Esophagus squamous epithelium (tissue), 5 donors: Measurements from ENCODE around the gene CEP112. TPM values are rescaled to one million over a fixed set of nuclear protein-coding genes. Genes with fewer than 3 reads are reported as not detected.

Source experiments
- DNase-seq: peaks from one replicate; lab custom pipeline; 2025; lab: John Stamatoyannopoulos, UW
- H3K27ac ChIP-seq, 4 donors: fragments of 200-600 bp; sonication (generic); one replicate each; pipeline ENCODE4 v1.5.1; 2016 to 2019; ENCODE audit warnings: mild to moderate bottlenecking in 1 of 4
- H3K27me3 ChIP-seq, 4 donors: fragments of 200-600 bp; sonication (generic); 1 replicate in 3 of 4; 2 replicates in 1 of 4; pipeline versions ENCODE4 v1.5.1 to v1.6.0; 2017 to 2021; ENCODE audit warnings: antibody characterized with exemption in 1 of 4
- H3K36me3 ChIP-seq, 3 donors: fragments of 200-600 bp; sonication (generic); one replicate each; pipeline ENCODE4 v1.5.1; 2016 to 2019
- H3K4me1 ChIP-seq, 3 donors: fragments of 200-600 bp; sonication (generic); one replicate each; pipeline ENCODE4 v1.5.1; 2017 to 2019
- H3K4me3 ChIP-seq, 4 donors: fragments of 200-600 bp; sonication (generic); 1 replicate in 3 of 4; 2 replicates in 1 of 4; pipeline ENCODE4 v1.5.1; 2016 to 2019; ENCODE audit warnings: mild to moderate bottlenecking in 2 of 4, moderate library complexity in 1 of 4
- H3K9me3 ChIP-seq, 3 donors: fragments of 200-600 bp; sonication (generic); one replicate each; pipeline ENCODE4 v1.5.1; 2016 to 2019
- CTCF ChIP-seq, 6 experiments: fragments of 450-650 bp in 4 of 6; fragments of 200-600 bp in 2 of 6; sonication (generic) in 2 of 6; IDR thresholded peaks; one replicate each; pipeline ENCODE4 v1.5.1; 2016 to 2019; ENCODE audit warnings: antibody characterized with exemption in 6 of 6, mild to moderate bottlenecking in 4 of 6, moderate library complexity in 4 of 6
- POLR2A ChIP-seq, 4 donors: fragments of 450-650 bp; IDR thresholded peaks; one replicate each; pipeline ENCODE4 v1.6.1; 2017; ENCODE audit warnings: antibody characterized with exemption in 4 of 4, mild to moderate bottlenecking in 4 of 4, moderate library complexity in 3 of 4
- WGBS, 2 donors: methylation state at CpG; one replicate each; pipeline ENCODE4 v1.1.5; 2018; 5-methylcytosine and 5-hydroxymethylcytosine counted together
- intact Hi-C: fragments of 100-400 bp; cut with DNase I; formaldehyde crosslinking; loops from one replicate; pipeline ENCODE4 v1.15.0; 2022
- total RNA-seq, 4 donors: library from RNA; depleted of rRNA; stranded (reverse); fragments of >200 nt; gene quantifications; one replicate each; pipeline ENCODE4 v1.1.0, GENCODE V29; 2016
- donor health status: DM: yes; HTN: yes; CAD: no.

CEP112 gene
- total RNA-seq, 4 donors from 2014 or later, result 2.5 to 10.9 (median 6.4) TPM

DNA sequence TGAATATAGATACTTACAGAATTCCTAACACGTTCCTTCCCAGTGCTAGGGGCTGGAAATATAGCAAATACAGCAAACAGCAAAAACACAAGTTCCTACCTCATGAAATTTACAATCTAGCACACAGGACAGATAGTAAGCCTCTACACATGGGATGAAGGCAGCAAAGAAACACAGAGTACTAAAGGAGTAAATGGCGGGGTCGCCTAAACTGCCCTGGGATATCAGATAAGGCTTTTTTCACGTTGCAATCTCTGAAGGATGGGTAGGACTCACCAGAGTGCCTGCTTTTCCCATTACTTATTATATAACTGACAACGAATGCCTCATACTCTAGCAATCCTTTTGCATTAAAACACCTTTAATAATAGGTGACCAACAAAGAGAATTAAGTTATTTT, 19.8 kb downstream of the CEP112 start:
- intact Hi-C loops, result no loop called here
- H3K27ac ChIP-seq, result no peak overlapping the region
- peaks cover 0 to 7% (median 0%) of the 10 kb centered on the region in 3 donors for H3K36me3 ChIP-seq
- no peak for DNase-seq
- H3K4me3 ChIP-seq, result no peak overlapping the region
- 72 to 79% methylated on average over 5 of the region's 5 CpGs for whole genome bisulfite sequencing, 2 donors
- H3K4me1 ChIP-seq, result no peaks in the 10 kb centered on the region
- H3K27me3 ChIP-seq, result no peaks in the 10 kb centered on the region
- TF ChIP-seq CTCF (IDR thresholded peaks at IDR 0.05) (no peak), POLR2A (IDR thresholded peaks at IDR 0.05) (no peak)
- H3K9me3 ChIP-seq, result no peaks in the 10 kb centered on the region

- Histone ChIP-seq H3K27ac (no peak overlapping the region), H3K4me1 (no peaks in the 10 kb centered on the region), H3K4me3 (no peak overlapping the region), H3K36me3 (peaks cover 0 to 7% (median 0%) of the 10 kb centered on the region in 3 donors), H3K9me3 (no peaks in the 10 kb centered on the region), H3K27me3 (no peaks in the 10 kb centered on the region)
- TF ChIP-seq CTCF (IDR thresholded peaks at IDR 0.05), result no peak
- TF ChIP-seq POLR2A (IDR thresholded peaks at IDR 0.05), result no peak
- DNase-seq, result no peak
- intact Hi-C loops, result no loop called here
- WGBS, 2 donors, result 49 to 59% methylated on average over 3 of the region's 3 CpGs
These were observed 20.2 kb downstream of the CEP112 start for GRCh38 chr17:66171692-66172091.

DNA sequence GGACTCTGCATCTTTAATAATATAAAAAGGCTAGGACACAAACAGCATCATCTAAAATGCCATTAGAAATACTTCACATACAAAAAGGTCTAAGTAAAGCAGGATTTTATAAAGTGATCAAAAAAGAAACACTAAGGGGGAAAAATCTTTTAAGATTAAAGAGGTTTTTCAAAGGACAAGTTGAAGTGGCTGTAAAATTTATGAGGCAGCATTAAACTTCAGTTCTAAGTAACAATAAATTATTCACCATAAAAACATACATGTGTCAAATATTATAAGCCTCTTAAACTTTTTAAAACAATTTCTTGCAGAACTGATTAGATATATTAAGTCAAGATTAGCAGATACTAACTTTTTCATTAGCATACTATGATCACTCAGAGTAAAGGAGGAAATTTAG, 20.8 kb downstream of the CEP112 start:
- TF ChIP-seq POLR2A (IDR thresholded peaks at IDR 0.05) (no peak), CTCF (IDR thresholded peaks at IDR 0.05) (no peak)
- no peak for DNase-seq
- no peaks in the 10 kb centered on the region for H3K4me1 ChIP-seq

GRCh38 chr17:66169839-66170238, 22.1 kb downstream of the CEP112 start:
- no peak overlapping the region for H3K4me3 ChIP-seq
- intact Hi-C loops, result loop anchor here (10.0 kb wide), 1 partner anchor 875 kb away; no protein-coding TSS in a partner anchor
- H3K27me3 ChIP-seq, result no peaks in the 10 kb centered on the region
- no peaks in the 10 kb centered on the region for H3K4me1 ChIP-seq
- DNase-seq, result no peak
- no peaks in the 10 kb centered on the region for H3K9me3 ChIP-seq
- WGBS, 2 donors, result 86 to 95% methylated on average over 3 of the region's 3 CpGs
- peaks cover 0 to 6% (median 0%) of the 10 kb centered on the region in 3 donors for H3K36me3 ChIP-seq
- no peak overlapping the region for H3K27ac ChIP-seq
- no peak for TF ChIP-seq POLR2A (IDR thresholded peaks at IDR 0.05)
- no peak for TF ChIP-seq CTCF (IDR thresholded peaks at IDR 0.05)

More for the DNA sequence above, 20.8 kb downstream of the CEP112 start:
- Histone ChIP-seq H3K27me3 (no peaks in the 10 kb centered on the region), H3K36me3 (peaks cover 0 to 7% (median 0%) of the 10 kb centered on the region in 3 donors), H3K27ac (no peak overlapping the region), H3K4me3 (no peak overlapping the region), H3K9me3 (no peaks in the 10 kb centered on the region)
- intact Hi-C loops, result no loop called here

DNA sequence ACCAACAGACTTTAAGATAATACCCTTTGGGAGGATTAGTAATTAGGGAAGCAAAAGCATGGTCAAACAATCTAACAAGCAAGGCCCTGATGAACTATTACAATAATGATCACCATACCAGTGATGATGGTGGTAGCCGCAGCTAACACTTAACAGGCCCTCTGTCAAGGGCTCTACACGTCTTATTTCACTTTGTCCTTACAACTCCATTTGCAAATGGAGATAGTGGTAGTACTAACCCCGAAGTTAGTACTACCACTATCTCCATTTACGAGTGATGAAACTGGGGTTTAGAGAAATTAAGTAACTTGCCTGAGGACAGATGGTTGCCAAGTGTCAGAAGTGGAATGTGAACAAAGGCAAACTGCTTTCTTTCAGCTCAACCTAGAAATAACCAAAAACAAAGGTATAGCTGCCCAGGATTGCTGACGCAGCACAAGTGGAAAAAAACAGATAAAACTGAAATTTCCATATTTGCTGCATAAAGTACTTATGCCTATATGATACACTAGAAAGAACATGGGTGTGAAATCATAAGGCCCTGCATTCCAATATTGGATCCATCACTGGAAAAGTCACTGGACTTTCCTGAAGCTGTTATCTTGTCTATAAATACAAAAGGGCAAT, 24.6 kb downstream of the CEP112 start:
- TF ChIP-seq CTCF (IDR thresholded peaks at IDR 0.05), result no peak
- no peak for TF ChIP-seq POLR2A (IDR thresholded peaks at IDR 0.05)
- intact Hi-C loops, result loop anchor here (10.0 kb wide), 1 partner anchor 873 kb away; no protein-coding TSS in a partner anchor
- H3K27ac ChIP-seq, result no peak overlapping the region
- WGBS, 2 donors, result 60 to 68% methylated on average over 5 of the region's 5 CpGs
- no peak for DNase-seq
- no peaks in the 10 kb centered on the region for H3K4me1 ChIP-seq
- no peaks in the 10 kb centered on the region for H3K27me3 ChIP-seq
- H3K36me3 ChIP-seq, result no peaks in the 10 kb centered on the region
- H3K9me3 ChIP-seq, result no peaks in the 10 kb centered on the region
- no peak overlapping the region for H3K4me3 ChIP-seq
